ENCODE data around the gene TRIM52. TPM values are rescaled to one million over a fixed set of nuclear protein-coding genes. Genes with fewer than 3 reads are reported as not detected.

Gene TRIM52
- total and polyA plus RNA-seq, 2 of the 13 experiments (the other 11 are each of a cell fraction or from before 2014, with no cell fraction given) = 7.2 to 11.6 TPM

- TF ChIP-seq FOSL1 (CRISPR knock-in tag; IDR thresholded peaks at IDR 0.05; ENCODE audit: borderline replicate concordance) = no peak
- TF ChIP-seq IRF2 (CRISPR knock-in tag; IDR thresholded peaks at IDR 0.05) = peak; percentile 72
- peak; percentile 93 for TF ChIP-seq ZNF224 (CRISPR knock-in tag; IDR thresholded peaks at IDR 0.05)
- no peak for TF ChIP-seq SIX4 (CRISPR knock-in tag; IDR thresholded peaks at IDR 0.05)
- no peak for TF ChIP-seq RFX1 (IDR thresholded peaks at IDR 0.05)
- TF ChIP-seq JUNB (CRISPR knock-in tag; IDR thresholded peaks at IDR 0.05; ENCODE audit: borderline replicate concordance) = no peak; the same call in 1 of the 2 replicates
- TF ChIP-seq ISX (CRISPR knock-in tag; conservative IDR thresholded peaks at IDR 0.05) = no peak
- 0 out of 2 replicates have a peak, but pooled peaks have one; percentile 46 for TF ChIP-seq ZSCAN12 (CRISPR knock-in tag; IDR thresholded peaks at IDR 0.05)
- TF ChIP-seq ZFP1 (CRISPR knock-in tag; IDR thresholded peaks at IDR 0.05) = peak; percentile 22
- no peak for TF ChIP-seq ZNF441 (CRISPR knock-in tag; IDR thresholded peaks at IDR 0.05; ENCODE audit: borderline replicate concordance)
- TF ChIP-seq ZBTB40 (IDR thresholded peaks at IDR 0.05) = no peak
- TF ChIP-seq ZBTB40 (CRISPR knock-in tag; IDR thresholded peaks at IDR 0.05) = peak; percentile 77
- no peak for TF ChIP-seq NBN (conservative IDR thresholded peaks at IDR 0.05)
- TF ChIP-seq EHMT2 (IDR thresholded peaks at IDR 0.05; ENCODE audit: borderline replicate concordance, low read depth, low read length) = no peak
- no peak for TF ChIP-seq ZBTB10 (CRISPR knock-in tag; IDR thresholded peaks at IDR 0.05; ENCODE audit: borderline replicate concordance)
These were observed 38.9 kb downstream of the TRIM52 start (continued) for GRCh38 chr5:181221792-181222629.

Data from HepG2 (cell line).